Cardiac muscle cell (in vitro differentiated cells and primary cell): ENCODE measurements around the gene CHST11. TPM values are rescaled to one million over a fixed set of nuclear protein-coding genes. Genes with fewer than 3 reads are reported as not detected.

Experiments used
- DNase-seq, 2 donors: peaks; one replicate each; pipeline versions ENCODE4 v3.0.0 to v3.0.0-alpha.2; 2010 to 2017; ENCODE audit warnings: low read depth in 1 of 2, low spot score in 1 of 2
- H3K27ac ChIP-seq: fragments of 200-600 bp; sonication (generic); 2 replicates; pipeline ENCODE4 v1.5.1; 2016
- H3K27me3 ChIP-seq: fragments of 200-600 bp; sonication (generic); 2 replicates; pipeline ENCODE4 v1.6.0; 2016; ENCODE audit warnings: control low read depth
- H3K36me3 ChIP-seq: fragments of 200-600 bp; sonication (generic); 2 replicates; pipeline ENCODE4 v1.5.1; 2016; ENCODE audit warnings: control low read depth
- H3K4me1 ChIP-seq: fragments of 200-600 bp; sonication (generic); 2 replicates; pipeline ENCODE4 v1.8.1; 2017; ENCODE audit warnings: low read depth, mild to moderate bottlenecking, mixed run types
- H3K4me3 ChIP-seq: fragments of 200-600 bp; sonication (generic); 2 replicates; pipeline ENCODE4 v1.5.1; 2016; ENCODE audit warnings: mild to moderate bottlenecking
- H3K9me3 ChIP-seq: fragments of 200-600 bp; sonication (generic); 2 replicates; pipeline ENCODE4 v1.5.1; 2017; ENCODE audit warnings: low read depth, mild to moderate bottlenecking, control low read depth
- CTCF ChIP-seq: IDR thresholded peaks from 2 replicates; pipeline ENCODE4 v1.5.1; 2012; ENCODE audit warnings: low read depth, mild to moderate bottlenecking, low read length
- polyA plus RNA-seq: library from polyadenylated mRNA; unstranded; fragments of >200 nt; fragmentation: Nextera tagmentation; extraction: Ambion mirVana; gene quantifications from 2 replicates; pipeline ENCODE4 v1.2.1, GENCODE V29; 2016
- total RNA-seq: library from RNA; depleted of rRNA; stranded (reverse); fragments of >200 nt; gene quantifications from 2 replicates; pipeline ENCODE4 v1.2.3, GENCODE V29; 2016

CHST11 gene
- total and polyA plus RNA-seq, 2 experiments from 2014 or later, result 24.2 to 39.8 TPM

- Histone ChIP-seq H3K9me3 (no peaks in the 10 kb centered on the region), H3K4me3 (no peak overlapping the region), H3K27me3 (no peaks in the 10 kb centered on the region), H3K4me1 (peaks cover 3% of the 10 kb centered on the region), H3K27ac (no peak overlapping the region), H3K36me3 (no peaks in the 10 kb centered on the region)
- no peak for TF ChIP-seq CTCF
- no peak for DNase-seq
Measured at GRCh38 chr12:104576980-104577580, 120.3 kb downstream of the CHST11 start.

- no peak overlapping the region for H3K4me3 ChIP-seq
Measured at GRCh38 chr12:104577581-104577981, 120.8 kb downstream of the CHST11 start.

GRCh38 chr12:104578453-104578852 is 121.7 kb downstream of the CHST11 start:
- peak in 1 of 2 donors; percentile 49 for DNase-seq
- no peak overlapping the region for H3K4me3 ChIP-seq
- peaks cover 3% of the 10 kb centered on the region for H3K4me1 ChIP-seq
- TF ChIP-seq CTCF, result no peak
- no peak overlapping the region for H3K27ac ChIP-seq
- H3K36me3 ChIP-seq, result no peaks in the 10 kb centered on the region
- H3K27me3 ChIP-seq, result no peaks in the 10 kb centered on the region
- H3K9me3 ChIP-seq, result no peaks in the 10 kb centered on the region

More at GRCh38 chr12:104577581-104577981, 120.8 kb downstream of the CHST11 start:
- peaks cover 3% of the 10 kb centered on the region for H3K4me1 ChIP-seq
- no peak for TF ChIP-seq CTCF
- no peak for DNase-seq
- no peak overlapping the region for H3K27ac ChIP-seq
- H3K9me3 ChIP-seq, result no peaks in the 10 kb centered on the region
- H3K27me3 ChIP-seq, result no peaks in the 10 kb centered on the region
- no peaks in the 10 kb centered on the region for H3K36me3 ChIP-seq

- Histone ChIP-seq H3K36me3 (no peaks in the 10 kb centered on the region), H3K4me1 (peaks cover 3% of the 10 kb centered on the region), H3K27ac (no peak overlapping the region), H3K4me3 (no peak overlapping the region), H3K9me3 (no peaks in the 10 kb centered on the region), H3K27me3 (no peaks in the 10 kb centered on the region)
- DNase-seq, result no peak
- no peak for TF ChIP-seq CTCF
Measured at GRCh38 chr12:104579718-104580495, 123.2 kb downstream of the CHST11 start.

- no peak overlapping the region for H3K27ac ChIP-seq
- H3K27me3 ChIP-seq, result no peaks in the 10 kb centered on the region
- no peak overlapping the region for H3K4me3 ChIP-seq
- H3K36me3 ChIP-seq, result no peaks in the 10 kb centered on the region
- peaks cover 3% of the 10 kb centered on the region for H3K4me1 ChIP-seq
- no peak for DNase-seq
- TF ChIP-seq CTCF, result no peak
- no peaks in the 10 kb centered on the region for H3K9me3 ChIP-seq
Measured at GRCh38 chr12:104581005-104581570, 124.3 kb downstream of the CHST11 start.
